Activated naive CD4-positive, alpha-beta T cell treated with anti-CD3 and anti-CD28 coated beads, Interleukin-2, amount 10 ng/mL, durations not matched to agents 7 days and 5 days (primary cell): Measurements from ENCODE around the gene VPS8.
A peak's percentile ranks its signal among the peaks of the same experiment; 100 is the strongest.

ENCODE experiments used
- CTCF ChIA-PET: fragments of 350-600 bp; sonication (Branson Sonifier 250); formaldehyde crosslinking; loops from one replicate; lab custom pipeline; 2021; ENCODE audit warnings: antibody characterized with exemption; lab: Charles Lee
- DNase-seq: peaks from one replicate; pipeline ENCODE4 v3.0.0-alpha.2; 2020
- H3K27ac Mint-ChIP-seq: one replicate; pipeline ENCODE4 v1.8.0; 2021; ENCODE audit warnings: mild to moderate bottlenecking, moderate library complexity, mixed read lengths
- H3K27me3 Mint-ChIP-seq: one replicate; pipeline ENCODE4 v1.8.0; 2021; ENCODE audit warnings: mild to moderate bottlenecking, mixed read lengths
- H3K36me3 Mint-ChIP-seq: one replicate; pipeline ENCODE4 v1.8.0; 2021; ENCODE audit warnings: mixed read lengths
- H3K4me1 Mint-ChIP-seq: one replicate; pipeline ENCODE4 v1.8.0; 2021; ENCODE audit warnings: mixed read lengths
- H3K4me3 Mint-ChIP-seq: one replicate; pipeline ENCODE4 v1.8.0; 2021; ENCODE audit warnings: mild to moderate bottlenecking, moderate library complexity, mixed read lengths
- H3K9me3 Mint-ChIP-seq: one replicate; pipeline ENCODE4 v1.8.0; 2021; ENCODE audit warnings: mixed read lengths

Gene VPS8

DNA sequence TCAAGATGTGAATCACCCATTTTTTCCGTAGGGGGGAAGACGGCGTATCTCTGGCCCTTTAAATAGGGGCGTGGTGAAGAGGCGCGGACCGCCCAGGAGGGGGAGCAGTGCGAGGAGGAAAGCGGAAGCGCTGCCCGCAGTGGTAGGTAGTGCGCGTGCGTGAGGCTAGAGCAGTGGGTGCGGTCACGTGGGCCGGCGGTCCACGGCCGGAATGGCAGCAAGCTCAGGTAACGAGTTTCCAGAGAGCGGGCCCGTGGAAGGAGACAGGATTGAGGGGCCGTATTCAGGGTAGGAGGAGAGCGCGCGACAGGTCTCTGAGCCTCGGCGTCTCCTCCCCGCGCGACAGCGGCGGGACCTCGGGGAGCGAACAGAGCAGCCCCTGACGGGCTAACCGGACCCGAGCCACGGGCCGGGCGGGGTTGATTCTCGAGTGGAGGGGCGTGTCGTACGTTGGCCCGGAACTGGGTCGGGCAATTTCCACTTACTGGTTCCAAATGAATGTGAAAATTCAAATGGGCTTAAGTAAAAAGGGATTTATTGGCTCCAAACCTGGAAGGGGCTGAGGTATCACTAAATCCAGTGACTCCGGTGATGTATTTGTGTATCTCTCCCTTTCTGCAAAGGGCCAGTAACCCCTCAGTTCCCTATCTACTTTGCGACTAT lies at the start of gene VPS8:
TSS of gene VPS8 (plus strand) at position 168 of the 663 bp plus-strand sequence. CDS start 12,467 bp downstream, outside the sequence.
- H3K4me1 Mint-ChIP-seq, result peaks cover 60% of the 10 kb centered on the region
- H3K9me3 Mint-ChIP-seq, result no peaks in the 10 kb centered on the region
- peak within 1 kb of the TSS; percentile 94 for H3K27ac Mint-ChIP-seq
- CTCF ChIA-PET, result interaction anchor here (0.6 to 6.5 kb wide), 2 partner anchors 9 to 65 kb away, joined by 5 to 47 read pairs; no protein-coding TSS in a partner anchor
- peaks cover 21% of the 10 kb centered on the region for H3K36me3 Mint-ChIP-seq
- DNase-seq, result peak; percentile 97
- H3K27me3 Mint-ChIP-seq, result peaks cover 9% of the 10 kb centered on the region
- H3K4me3 Mint-ChIP-seq, result peak within 1 kb of the TSS; percentile 91

DNA sequence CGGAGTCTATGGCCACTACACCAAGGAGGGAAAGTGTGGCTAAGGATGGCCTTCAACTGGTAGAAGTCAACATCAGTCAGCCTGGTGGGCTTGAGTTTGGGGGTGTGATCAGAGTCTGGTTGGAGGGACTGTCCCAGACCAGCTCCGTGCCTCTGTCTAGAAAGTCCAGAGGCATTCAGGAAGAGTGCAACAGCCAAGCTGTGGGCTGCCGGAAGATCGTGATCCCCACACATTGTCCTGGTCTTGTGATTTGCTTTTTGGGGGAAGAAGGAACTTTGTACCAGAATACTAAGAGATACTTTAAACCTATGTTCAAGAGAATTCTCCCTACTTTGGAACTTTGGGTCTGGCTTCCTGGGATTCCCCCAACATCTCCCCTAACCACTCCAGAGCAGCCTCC lies 47.8 kb upstream of the VPS8 start:
- no peak for DNase-seq
- Mint-ChIP-seq H3K27ac (no peak overlapping the region), H3K4me1 (peaks cover 7% of the 10 kb centered on the region), H3K36me3 (no peaks in the 10 kb centered on the region), H3K27me3 (peaks cover 48% of the 10 kb centered on the region), H3K4me3 (no peak overlapping the region), H3K9me3 (no peaks in the 10 kb centered on the region)
- CTCF ChIA-PET, result interaction anchor here (0.7 to 1.0 kb wide), 2 partner anchors 14 to 214 kb away, joined by 3 read pairs; no protein-coding TSS in a partner anchor

DNA sequence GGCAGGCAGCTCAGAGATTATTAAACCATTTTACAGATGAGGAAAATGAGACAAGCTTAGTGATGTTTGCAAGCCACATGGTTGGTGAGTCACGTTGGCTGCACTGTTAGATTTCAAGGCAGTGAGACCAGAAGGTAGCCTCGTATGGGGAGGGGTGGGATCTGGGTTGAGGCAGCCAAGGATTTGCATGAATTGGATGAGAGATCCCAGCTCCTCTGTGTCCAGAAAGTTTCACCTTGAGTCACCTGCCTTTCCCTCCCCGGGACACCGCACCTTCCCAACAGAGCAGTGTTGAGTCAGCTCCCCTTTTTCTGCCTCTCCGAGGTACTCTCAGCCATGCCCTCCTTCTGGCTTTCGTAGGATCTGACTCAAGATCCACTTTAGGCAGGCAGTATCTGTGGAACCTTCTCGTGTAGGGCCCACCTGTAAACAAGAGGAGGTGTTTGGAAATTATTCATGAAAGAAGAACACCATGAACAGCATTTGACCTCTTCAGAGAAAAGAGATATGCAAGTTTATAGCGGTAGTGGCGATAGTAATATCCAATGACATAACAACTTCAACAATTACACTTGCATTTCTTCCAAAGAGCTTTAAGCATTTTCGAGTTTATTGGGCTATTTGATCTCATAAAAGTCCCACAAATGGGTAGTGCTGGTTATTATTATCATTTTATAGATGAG lies 46.8 kb upstream of the VPS8 start:
- Mint-ChIP-seq H3K27ac (no peak overlapping the region), H3K36me3 (no peaks in the 10 kb centered on the region), H3K9me3 (no peaks in the 10 kb centered on the region), H3K4me3 (no peak overlapping the region), H3K27me3 (peaks cover 45% of the 10 kb centered on the region), H3K4me1 (peaks cover 7% of the 10 kb centered on the region)
- DNase-seq, result no peak
- CTCF ChIA-PET, result interaction anchor here (1.0 kb wide), 1 partner anchor 215 kb away, joined by 3 read pairs; no protein-coding TSS in a partner anchor

DNA sequence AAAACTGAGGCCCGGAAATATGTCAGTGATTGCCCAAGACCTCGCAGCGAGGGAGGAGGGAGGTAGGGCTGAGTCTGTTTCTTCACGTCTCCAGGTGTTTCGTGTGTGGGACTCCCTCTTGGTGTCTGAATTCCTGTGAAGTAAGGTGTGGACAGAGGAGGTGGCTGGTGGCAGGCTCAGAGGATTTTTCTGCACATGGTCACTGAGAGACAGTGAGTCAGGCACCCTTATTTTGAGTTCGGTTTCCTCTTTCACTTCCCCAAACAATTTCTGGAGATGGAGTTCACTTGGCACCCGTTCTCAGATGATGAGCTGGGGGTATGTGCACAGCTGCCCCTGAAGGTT lies 46.3 kb upstream of the VPS8 start:
- H3K27me3 Mint-ChIP-seq, result peaks cover 44% of the 10 kb centered on the region
- no peak overlapping the region for H3K27ac Mint-ChIP-seq
- H3K4me3 Mint-ChIP-seq, result no peak overlapping the region
- no peaks in the 10 kb centered on the region for H3K36me3 Mint-ChIP-seq
- no peak for DNase-seq
- peaks cover 7% of the 10 kb centered on the region for H3K4me1 Mint-ChIP-seq
- CTCF ChIA-PET, result interaction anchor here (4.2 kb wide), 1 partner anchor 12 kb away, joined by 23 read pairs; no protein-coding TSS in a partner anchor
- no peaks in the 10 kb centered on the region for H3K9me3 Mint-ChIP-seq

DNA sequence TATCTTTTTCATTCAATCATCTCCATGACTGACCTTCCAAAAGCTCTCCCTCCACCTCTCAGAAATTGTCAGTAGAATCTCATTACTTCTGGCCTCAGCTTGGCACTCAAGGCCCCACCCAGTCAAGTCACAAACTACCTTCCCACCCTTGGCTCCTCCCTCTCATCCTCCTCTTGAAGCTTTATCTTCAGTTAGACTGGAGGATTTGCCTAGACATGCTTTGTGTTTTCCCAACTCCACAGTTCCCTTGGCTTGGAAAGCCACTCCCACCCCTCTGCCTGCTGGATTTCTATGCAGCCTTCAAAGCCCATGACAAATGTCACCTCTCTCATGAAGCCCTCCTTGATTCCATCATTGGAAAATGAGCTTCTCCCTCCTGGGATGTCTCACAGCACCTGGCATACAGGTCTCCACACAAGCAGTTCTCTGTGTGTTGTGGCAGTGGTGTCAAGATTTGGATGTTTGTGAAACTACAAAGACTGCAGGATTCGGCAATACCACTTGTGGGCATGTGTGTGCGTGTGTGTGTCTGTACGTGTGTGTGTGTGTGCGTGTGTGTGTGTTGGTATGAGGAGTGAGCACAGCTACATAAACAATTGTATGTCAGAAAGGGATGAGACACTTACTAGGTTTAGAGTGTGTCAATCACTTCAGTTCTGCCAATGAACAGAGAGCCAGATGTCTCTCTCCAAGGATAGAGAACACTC lies 45.3 kb upstream of the VPS8 start:
- Mint-ChIP-seq H3K36me3 (no peaks in the 10 kb centered on the region), H3K4me1 (peaks cover 7% of the 10 kb centered on the region), H3K9me3 (no peaks in the 10 kb centered on the region), H3K27me3 (peaks cover 38% of the 10 kb centered on the region), H3K27ac (no peak overlapping the region), H3K4me3 (no peak overlapping the region)
- CTCF ChIA-PET, result interaction anchor here (3.4 to 4.2 kb wide), 2 partner anchors 11 to 205 kb away, joined by 18 to 23 read pairs; partner anchors contain the start of gene EPHB3
- DNase-seq, result peak; percentile 30

DNA sequence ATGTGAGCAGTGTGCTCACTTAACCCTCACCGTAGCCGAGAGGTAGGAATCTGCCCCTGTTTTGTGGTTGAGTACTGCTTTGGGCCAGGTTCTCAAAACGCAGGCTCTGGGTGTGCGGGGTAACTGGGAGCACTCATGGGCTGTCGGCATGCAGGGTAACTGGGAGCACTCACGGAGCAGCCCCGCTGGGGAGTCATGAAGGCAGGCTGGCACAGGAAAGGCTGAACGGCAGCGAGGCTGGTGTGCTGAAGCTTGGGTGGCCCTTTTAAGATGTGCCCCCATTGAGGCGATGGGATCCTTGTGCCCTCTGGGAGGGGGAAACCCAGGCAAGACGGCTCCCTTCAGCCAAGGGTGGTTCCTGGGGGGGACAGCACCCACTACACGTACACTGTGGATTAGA lies 44.6 kb upstream of the VPS8 start:
- no peak overlapping the region for H3K4me3 Mint-ChIP-seq
- peaks cover 37% of the 10 kb centered on the region for H3K27me3 Mint-ChIP-seq
- DNase-seq, result no peak
- H3K36me3 Mint-ChIP-seq, result no peaks in the 10 kb centered on the region
- CTCF ChIA-PET, result interaction anchor here (3.4 to 4.2 kb wide), 2 partner anchors 11 to 206 kb away, joined by 18 to 23 read pairs; partner anchors contain the start of gene EPHB3
- H3K4me1 Mint-ChIP-seq, result peaks cover 7% of the 10 kb centered on the region
- no peaks in the 10 kb centered on the region for H3K9me3 Mint-ChIP-seq
- H3K27ac Mint-ChIP-seq, result no peak overlapping the region

- Mint-ChIP-seq H3K4me1 (peaks cover 7% of the 10 kb centered on the region), H3K36me3 (no peaks in the 10 kb centered on the region), H3K27ac (no peak overlapping the region), H3K9me3 (no peaks in the 10 kb centered on the region), H3K4me3 (no peak overlapping the region), H3K27me3 (peaks cover 39% of the 10 kb centered on the region)
- DNase-seq, result no peak
- CTCF ChIA-PET, result interaction anchor here (3.4 to 4.2 kb wide), 2 partner anchors 8 to 208 kb away, joined by 18 to 23 read pairs; partner anchors contain the start of gene EPHB3
These were observed 42.4 kb upstream of the VPS8 start for GRCh38 chr3:184769382-184770170.

DNA sequence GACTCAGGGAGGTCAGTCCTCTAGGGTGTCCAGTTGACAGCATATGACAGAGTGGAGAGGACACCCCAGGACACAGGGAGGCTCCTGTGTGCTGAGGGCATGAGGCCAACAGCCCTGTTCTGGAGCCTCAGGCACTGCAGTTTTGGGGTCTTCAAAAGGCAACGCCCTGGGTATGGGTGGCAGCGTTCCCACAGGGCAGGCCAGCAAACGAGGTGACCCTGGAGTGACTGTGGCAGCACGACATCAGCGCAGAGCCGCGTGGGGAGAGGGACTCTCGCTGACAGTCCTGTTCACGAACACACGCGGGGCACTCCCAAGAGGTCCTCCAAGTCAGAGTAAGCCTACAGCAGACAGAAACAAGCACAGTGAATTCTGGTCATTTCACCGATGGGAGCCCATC lies 41.4 kb upstream of the VPS8 start:
- no peak for DNase-seq
- Mint-ChIP-seq H3K4me3 (no peak overlapping the region), H3K9me3 (no peaks in the 10 kb centered on the region), H3K27me3 (peaks cover 35% of the 10 kb centered on the region), H3K27ac (no peak overlapping the region), H3K36me3 (no peaks in the 10 kb centered on the region), H3K4me1 (peaks cover 7% of the 10 kb centered on the region)
- CTCF ChIA-PET, result no interaction called here

GRCh38 chr3:184771301-184772127 lies 40.5 kb upstream of the VPS8 start:
- no peaks in the 10 kb centered on the region for H3K36me3 Mint-ChIP-seq
- DNase-seq, result no peak

DNA sequence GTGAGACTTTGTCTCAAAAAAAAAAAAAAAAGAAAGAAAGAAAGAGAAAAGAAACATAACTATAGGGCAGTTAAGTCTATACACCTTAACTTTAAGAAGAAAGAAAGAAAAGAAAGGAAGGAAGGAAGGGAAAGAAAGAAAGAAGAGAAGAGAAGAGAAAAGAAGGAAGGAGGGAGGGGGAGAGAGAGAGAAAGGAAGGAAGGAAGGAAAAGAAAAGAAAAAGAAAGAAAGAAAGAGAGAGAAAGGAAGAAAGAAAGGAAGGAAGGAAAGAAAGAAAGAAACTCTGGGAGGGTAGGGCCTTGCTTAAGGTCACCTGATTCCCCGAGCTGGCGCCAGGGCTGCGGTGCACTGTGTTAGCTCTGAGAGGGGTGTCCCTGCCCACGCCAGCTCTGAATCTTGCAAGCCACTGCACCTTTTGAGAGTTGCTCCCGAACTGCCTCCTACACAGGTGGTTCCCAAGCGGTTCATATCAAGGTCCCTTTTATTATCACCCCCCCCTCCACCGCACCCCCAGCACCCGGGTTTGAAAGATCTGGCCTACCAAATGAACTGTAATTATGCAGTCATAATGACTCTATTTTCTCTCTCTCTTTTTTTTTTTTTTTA lies 39.2 kb upstream of the VPS8 start:
- no peak overlapping the region for H3K27ac Mint-ChIP-seq
- CTCF ChIA-PET, result interaction anchor here (0.8 kb wide), 1 partner anchor 24 kb away, joined by 3 read pairs; no protein-coding TSS in a partner anchor
- no peaks in the 10 kb centered on the region for H3K4me1 Mint-ChIP-seq
- no peaks in the 10 kb centered on the region for H3K36me3 Mint-ChIP-seq
- no peak overlapping the region for H3K4me3 Mint-ChIP-seq
- DNase-seq, result no peak
- H3K9me3 Mint-ChIP-seq, result no peaks in the 10 kb centered on the region
- peaks cover 36% of the 10 kb centered on the region for H3K27me3 Mint-ChIP-seq

More at GRCh38 chr3:184771301-184772127, 40.5 kb upstream of the VPS8 start:
- Mint-ChIP-seq H3K9me3 (no peaks in the 10 kb centered on the region), H3K4me1 (peaks cover 5% of the 10 kb centered on the region), H3K27me3 (peaks cover 30% of the 10 kb centered on the region), H3K27ac (no peak overlapping the region), H3K4me3 (no peak overlapping the region)
- CTCF ChIA-PET, result no interaction called here

DNA sequence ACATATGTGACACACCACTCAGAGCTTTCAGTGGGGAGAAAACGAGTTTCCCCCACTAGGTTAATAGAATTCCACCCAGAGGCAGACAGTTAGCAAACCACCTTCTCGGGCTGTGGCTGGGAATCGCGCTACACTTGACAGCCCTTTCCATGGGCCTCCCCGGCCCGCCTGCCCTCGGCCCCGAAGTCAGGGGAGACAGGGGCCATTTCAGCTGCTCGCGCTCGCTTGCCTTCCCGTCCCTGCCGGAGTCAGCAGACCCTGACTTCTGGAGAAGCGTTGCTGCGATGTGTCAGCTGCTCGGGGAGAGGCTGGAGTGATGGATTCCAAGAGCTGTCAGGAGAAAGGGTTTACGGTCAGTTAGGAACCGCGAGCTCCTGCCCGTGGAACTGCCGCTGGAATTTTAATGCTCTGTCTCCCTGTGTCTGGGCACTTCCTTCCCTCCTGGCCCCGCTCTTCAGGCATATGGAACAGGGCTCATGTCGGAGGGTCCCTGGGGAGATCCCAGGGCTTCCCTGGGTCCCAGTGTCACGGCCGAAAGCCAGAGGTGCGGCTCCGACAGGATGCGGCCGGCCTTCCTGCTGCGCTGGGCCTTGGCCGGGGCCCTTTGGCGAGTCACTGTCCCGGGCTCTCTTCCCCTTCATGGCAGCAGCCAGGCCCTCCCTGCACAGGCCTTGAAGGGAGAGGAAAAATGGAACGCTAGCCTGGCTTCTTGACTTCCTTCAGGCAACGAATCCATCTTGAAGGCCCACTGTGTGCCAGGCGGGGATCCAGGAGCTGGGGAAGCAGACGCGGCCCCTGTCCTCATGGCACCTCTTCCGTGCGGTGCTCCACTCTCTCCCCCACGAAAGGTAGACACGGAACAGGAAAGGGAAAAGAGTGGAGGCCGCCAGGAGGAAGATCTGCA lies 38.4 kb upstream of the VPS8 start:
- Mint-ChIP-seq H3K4me1 (no peaks in the 10 kb centered on the region), H3K36me3 (no peaks in the 10 kb centered on the region), H3K27ac (no peak overlapping the region), H3K27me3 (peaks cover 40% of the 10 kb centered on the region), H3K4me3 (no peak overlapping the region), H3K9me3 (no peaks in the 10 kb centered on the region)
- DNase-seq, result no peak
- CTCF ChIA-PET, result interaction anchor here (0.8 to 1.3 kb wide), 2 partner anchors 25 to 30 kb away, joined by 3 read pairs; no protein-coding TSS in a partner anchor

DNA sequence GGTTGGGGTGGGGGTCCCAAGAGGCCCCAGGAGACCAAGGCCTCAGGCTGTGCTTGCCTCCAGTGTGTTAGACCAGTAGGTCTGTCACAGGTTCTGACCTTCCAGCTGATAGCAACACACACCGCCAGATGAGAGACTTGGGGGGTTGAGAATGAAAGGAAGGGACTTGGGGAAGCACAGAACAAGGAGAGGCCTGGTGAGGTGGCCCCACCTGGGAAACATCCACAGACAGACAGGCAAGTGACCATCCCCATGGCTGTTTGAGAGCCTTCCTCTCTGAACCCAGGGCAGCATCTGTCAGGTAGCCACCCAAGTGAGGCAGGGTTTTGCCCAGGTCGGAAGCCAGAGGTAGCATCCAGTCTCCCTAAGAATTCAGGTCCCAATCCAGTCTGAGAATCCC lies 35.0 kb upstream of the VPS8 start:
- CTCF ChIA-PET, result interaction anchor here (0.6 to 3.3 kb wide), 11 partner anchors 9 to 245 kb away, joined by 3 to 23 read pairs (median 6); no protein-coding TSS in a partner anchor
- Mint-ChIP-seq H3K4me1 (no peaks in the 10 kb centered on the region), H3K4me3 (no peak overlapping the region)

More for the DNA sequence above, 35.0 kb upstream of the VPS8 start:
- Mint-ChIP-seq H3K9me3 (no peaks in the 10 kb centered on the region), H3K27ac (no peak overlapping the region), H3K27me3 (peaks cover 48% of the 10 kb centered on the region), H3K36me3 (no peaks in the 10 kb centered on the region)
- DNase-seq, result no peak
